Activated B cell treated with CpG ODN at 0.5 μM for 24 hours (primary cell): ENCODE measurements around the gene ARHGAP40. TPM values are rescaled to one million over a fixed set of nuclear protein-coding genes. Genes with fewer than 3 reads are reported as not detected.

Source experiments
- ATAC-seq: fragments of 200-7000 bp; cut with Tn5 transposase; one replicate; pipeline ENCODE4 v1.10.0; 2021; ENCODE audit warnings: low read depth, mild to moderate bottlenecking, moderate library complexity
- CTCF ChIA-PET: fragments of 350-600 bp; sonication (Branson Sonifier 250); formaldehyde crosslinking; loops from one replicate; lab custom pipeline; 2021; ENCODE audit warnings: antibody characterized with exemption; lab: Charles Lee
- POLR2A ChIA-PET: fragments of 350-600 bp; sonication (Branson Sonifier 250); formaldehyde crosslinking; loops from one replicate; lab custom pipeline; 2021; ENCODE audit warnings: antibody characterized with exemption; lab: Charles Lee
- DNase-seq: peaks from one replicate; pipeline ENCODE4 v3.0.0; 2022
- H3K27ac Mint-ChIP-seq: one replicate; pipeline ENCODE4 v1.8.0; 2020; ENCODE audit warnings: mixed read lengths
- H3K27me3 Mint-ChIP-seq: one replicate; pipeline ENCODE4 v1.8.0; 2021; ENCODE audit warnings: mixed read lengths
- H3K36me3 Mint-ChIP-seq: one replicate; pipeline ENCODE4 v1.8.0; 2021; ENCODE audit warnings: low read depth, mixed read lengths
- H3K4me1 Mint-ChIP-seq: one replicate; pipeline ENCODE4 v1.8.0; 2021; ENCODE audit warnings: mixed read lengths
- H3K4me3 Mint-ChIP-seq: one replicate; pipeline ENCODE4 v1.8.0; 2020; ENCODE audit warnings: mild to moderate bottlenecking, mixed read lengths
- H3K9me3 Mint-ChIP-seq: one replicate; pipeline ENCODE4 v1.8.0; 2020; ENCODE audit warnings: mixed read lengths
- CTCF ChIP-seq: fragments of 200-600 bp; IDR thresholded peaks from one replicate; pipeline ENCODE4 v1.8.0; 2022; ENCODE audit warnings: antibody characterized with exemption, mild to moderate bottlenecking
- intact Hi-C: fragments of 100-400 bp; cut with micrococcal nuclease; formaldehyde crosslinking; loops from one replicate; pipeline ENCODE4 v1.15.1; 2024
- total RNA-seq: library from RNA; stranded (reverse); gene quantifications from 2 replicates; pipeline ENCODE4 v1.2.3, GENCODE V29; 2022

The ARHGAP40 gene
- total RNA-seq, 1 donor from 2014 or later = not detected

GRCh38 chr20:38615283-38615682 is 13.7 kb downstream of the ARHGAP40 start:
- Mint-ChIP-seq H3K4me1 (no peaks in the 10 kb centered on the region), H3K9me3 (no peaks in the 10 kb centered on the region), H3K36me3 (no peaks in the 10 kb centered on the region), H3K27me3 (peaks cover 31% of the 10 kb centered on the region), H3K27ac (no peak overlapping the region), H3K4me3 (no peak overlapping the region)
- no peak for ATAC-seq
- no peak for DNase-seq
- CTCF ChIA-PET = no interaction called here
- intact Hi-C loops = no loop called here
- no peak for TF ChIP-seq CTCF
- POLR2A ChIA-PET = no interaction called here

- H3K27me3 Mint-ChIP-seq = peaks cover 36% of the 10 kb centered on the region
These were observed 14.8 kb downstream of the ARHGAP40 start for GRCh38 chr20:38616457-38616856.

GRCh38 chr20:38617011-38617829 is 15.6 kb downstream of the ARHGAP40 start:
- ATAC-seq (no peak), DNase-seq (no peak)
- ChIA-PET POLR2A (no interaction called here), CTCF (no interaction called here)
- H3K9me3 Mint-ChIP-seq = no peaks in the 10 kb centered on the region
- TF ChIP-seq CTCF = no peak
- no peaks in the 10 kb centered on the region for H3K4me1 Mint-ChIP-seq
- peaks cover 38% of the 10 kb centered on the region for H3K27me3 Mint-ChIP-seq
- H3K36me3 Mint-ChIP-seq = no peaks in the 10 kb centered on the region
- intact Hi-C loops = no loop called here
- no peak overlapping the region for H3K27ac Mint-ChIP-seq
- H3K4me3 Mint-ChIP-seq = no peak overlapping the region

More at GRCh38 chr20:38616457-38616856, 14.8 kb downstream of the ARHGAP40 start:
- ATAC-seq = no peak
- no peak overlapping the region for H3K4me3 Mint-ChIP-seq
- ChIA-PET CTCF (no interaction called here), POLR2A (no interaction called here)
- no peaks in the 10 kb centered on the region for H3K9me3 Mint-ChIP-seq
- no peak for DNase-seq
- TF ChIP-seq CTCF = no peak
- H3K36me3 Mint-ChIP-seq = no peaks in the 10 kb centered on the region
- no peaks in the 10 kb centered on the region for H3K4me1 Mint-ChIP-seq
- no peak overlapping the region for H3K27ac Mint-ChIP-seq
- intact Hi-C loops = no loop called here

- no peak for DNase-seq
- intact Hi-C loops = no loop called here
- peaks cover 36% of the 10 kb centered on the region for H3K27me3 Mint-ChIP-seq
- TF ChIP-seq CTCF = no peak
- POLR2A ChIA-PET = no interaction called here
- ATAC-seq = no peak
- H3K9me3 Mint-ChIP-seq = no peaks in the 10 kb centered on the region
- no peak overlapping the region for H3K4me3 Mint-ChIP-seq
- CTCF ChIA-PET = no interaction called here
- no peaks in the 10 kb centered on the region for H3K36me3 Mint-ChIP-seq
- H3K27ac Mint-ChIP-seq = no peak overlapping the region
- H3K4me1 Mint-ChIP-seq = no peaks in the 10 kb centered on the region
These were observed 16.2 kb downstream of the ARHGAP40 start for GRCh38 chr20:38617830-38618196.

GRCh38 chr20:38620441-38620840 is 18.8 kb downstream of the ARHGAP40 start:
- H3K4me3 Mint-ChIP-seq = no peak overlapping the region
- CTCF ChIA-PET = no interaction called here
- H3K9me3 Mint-ChIP-seq = peaks cover 2% of the 10 kb centered on the region
- ATAC-seq (no peak), DNase-seq (no peak)
- H3K27ac Mint-ChIP-seq = no peak overlapping the region
- no peaks in the 10 kb centered on the region for H3K36me3 Mint-ChIP-seq
- intact Hi-C loops = no loop called here
- POLR2A ChIA-PET = no interaction called here
- no peaks in the 10 kb centered on the region for H3K4me1 Mint-ChIP-seq
- no peak for TF ChIP-seq CTCF
- H3K27me3 Mint-ChIP-seq = peaks cover 28% of the 10 kb centered on the region
